ENCODE measurements around the gene CAP2. TPM values are rescaled to one million over a fixed set of nuclear protein-coding genes. Genes with fewer than 3 reads are reported as not detected.

CAP2 gene
- total RNA-seq (2011; cell fraction: chromatin; rRNA removed; ENCODE audit: low replicate concordance) = not detected in 2 replicates
- not detected in 2 replicates for total RNA-seq (2011; cell fraction: nucleolus; rRNA removed)
- not detected in 2 replicates for total RNA-seq (2011; cell fraction: nucleoplasm; rRNA removed)
- total RNA-seq (2014; rRNA removed) = not detected in 2 replicates
- not detected in 2 replicates for total RNA-seq (2014; rRNA removed; fragmentation: Illumina TruSeq; extraction: Trizol)
- not detected in 2 replicates for total RNA-seq (2015; rRNA removed; fragmentation: Illumina TruSeq; extraction: Trizol)
- not detected in 2 replicates for total RNA-seq (2021)
- polyA plus RNA-seq (2011; rRNA removed) = not detected in 2 replicates
- polyA plus RNA-seq (2011; cell fraction: cytosol; rRNA removed) = not detected in 2 replicates
- polyA plus RNA-seq (2011; cell fraction: nucleus; rRNA removed) = not detected in 2 replicates
- 0.09 and 0.10 TPM in 2 replicates for polyA plus RNA-seq (2012)
- polyA plus RNA-seq (2014; fragmentation: Illumina TruSeq; extraction: Trizol) = not detected in 2 replicates
- not detected for polyA plus RNA-seq (2014; fragmentation: Nextera tagmentation; extraction: Ambion mirVana)
- polyA plus RNA-seq (2014; rRNA removed) = not detected in 2 replicates
- not detected in 2 replicates for polyA minus RNA-seq (2011; rRNA and poly(A)+ RNA removed)
- 0.91 TPM in 1 of 2 replicates, not detected in the other for polyA minus RNA-seq (2011; cell fraction: cytosol; rRNA and poly(A)+ RNA removed)
- polyA minus RNA-seq (2011; cell fraction: nucleus; rRNA and poly(A)+ RNA removed) = 0.13 and 0.22 TPM in 2 replicates
- Bru-seq, nascent RNA = percentile 12 among the genes with signal in this experiment
- BruChase-seq, experiment 1, labeled RNA remaining after a 2-hour chase = percentile 10 among the genes with signal in this experiment
- percentile 11 among the genes with signal in this experiment for BruChase-seq, experiment 2, labeled RNA remaining after a 6-hour chase
- long read RNA-seq, experiment 1 = 0 reads
- long read RNA-seq, experiment 2 = 0 reads
- long read RNA-seq, experiment 3 = 0 reads

- Histone ChIP-seq H3K9me1 (ENCODE audit: control insufficient read depth, insufficient read depth, low read length) (no peaks in the 10 kb centered on the region), H3K4me3 (no peak within 1 kb of the TSS), H3K9me3 (replicated peaks; ENCODE audit: control insufficient read depth, insufficient read depth, low read depth, low read length) (no peaks in the 10 kb centered on the region), H3K4me2 (ENCODE audit: insufficient read depth, low read length) (peak within 1 kb of the TSS; percentile 19; the same call in 1 of the 2 replicates), H3K36me3 (ENCODE audit: control insufficient read depth, insufficient read depth, low read length) (no peaks in the 10 kb centered on the region), H3K79me2 (ENCODE audit: control insufficient read depth, insufficient read depth, low read length) (no peaks in the 10 kb centered on the region), H2AFZ (ENCODE audit: low read depth, low read length) (no peak within 1 kb of the TSS), H4K20me1 (replicated peaks; ENCODE audit: control insufficient read depth, insufficient read depth, low read length) (no peaks in the 10 kb centered on the region), H3K4me1 (replicated peaks in 1 of 2; ENCODE audit: control insufficient read depth in 2 of 2, insufficient read depth in 2 of 2, low read length in 2 of 2) (peaks cover 0 to 8% of the 10 kb centered on the region in 2 experiments; a peak in 2 of 5 replicates), H3K9ac (ENCODE audit: insufficient read depth in 1 of 2, low read depth in 2 of 2, low read length in 2 of 2) (no peak within 1 kb of the TSS), H3K27me3 (ENCODE audit: control insufficient read depth in 2 of 2, insufficient read depth in 2 of 2, low read length in 2 of 2) (peaks cover 28 to 36% of the 10 kb centered on the region in 2 experiments), H3K27ac (ENCODE audit: extremely low read depth, low read depth, low read length) (no peak within 1 kb of the TSS)
- intact Hi-C loops (cut with micrococcal nuclease) = no loop called here
- ATAC-seq (no peak), DNase-seq (ENCODE audit: extremely low read depth in 1 of 4, low spot score in 3 of 4) (peak in 1 of 4 experiments; percentile 6), FAIRE-seq (no peak)
- 3% methylated on average over 15 of the region's 42 CpGs for WGBS (ENCODE audit: insufficient coverage, low coverage, missing lambda C conversion rate)
- POLR2A ChIA-PET = interaction anchor here (0.5 kb wide), 1 partner anchor 116 kb away, joined by 5 read pairs; no protein-coding TSS in a partner anchor
- CTCF ChIA-PET (ENCODE audit: low intra/inter-chr PET ratio) = no interaction called here
- no TSS peak for BruUV-seq (replicated peaks)
- in situ Hi-C loops (cut with MboI) = no loop called here
- no peak for TF ChIP-seq TEAD1 (CRISPR knock-in tag; IDR thresholded peaks at IDR 0.05)
- TF ChIP-seq, protein P1, sequence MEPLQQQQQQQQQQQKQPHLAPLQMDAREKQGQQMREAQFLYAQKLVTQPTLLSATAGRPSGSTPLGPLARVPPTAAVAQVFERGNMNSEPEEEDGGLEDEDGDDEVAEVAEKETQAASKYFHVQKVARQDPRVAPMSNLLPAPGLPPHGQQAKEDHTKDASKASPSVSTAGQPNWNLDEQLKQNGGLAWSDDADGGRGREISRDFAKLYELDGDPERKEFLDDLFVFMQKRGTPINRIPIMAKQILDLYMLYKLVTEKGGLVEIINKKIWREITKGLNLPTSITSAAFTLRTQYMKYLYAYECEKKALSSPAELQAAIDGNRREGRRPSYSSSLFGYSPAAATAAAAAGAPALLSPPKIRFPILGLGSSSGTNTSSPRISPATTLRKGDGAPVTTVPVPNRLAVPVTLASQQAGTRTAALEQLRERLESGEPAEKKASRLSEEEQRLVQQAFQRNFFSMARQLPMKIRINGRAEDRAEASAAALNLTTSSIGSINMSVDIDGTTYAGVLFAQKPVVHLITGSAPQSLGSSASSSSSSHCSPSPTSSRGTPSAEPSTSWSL (CRISPR knock-in tag; IDR thresholded peaks at IDR 0.05; ENCODE audit: borderline replicate concordance) = no peak
- no peak for TF ChIP-seq CREM (IDR thresholded peaks at IDR 0.05; ENCODE audit: low read depth)
- 0 out of 2 replicates have a peak, but pooled peaks have one; percentile 54 for TF ChIP-seq HBP1 (CRISPR knock-in tag; IDR thresholded peaks at IDR 0.05)
- TF ChIP-seq JUND (IDR thresholded peaks at IDR 0.05; ENCODE audit: borderline replicate concordance, low read depth, low read length) = no peak
- no peak for TF ChIP-seq JUND (tag; IDR thresholded peaks at IDR 0.05; ENCODE audit: borderline replicate concordance, low read depth, low read length)
- no peak for TF ChIP-seq HNRNPH1 (optimal IDR thresholded peaks at IDR 0.05; ENCODE audit: low read depth, low read length)
- TF ChIP-seq, protein P2, sequence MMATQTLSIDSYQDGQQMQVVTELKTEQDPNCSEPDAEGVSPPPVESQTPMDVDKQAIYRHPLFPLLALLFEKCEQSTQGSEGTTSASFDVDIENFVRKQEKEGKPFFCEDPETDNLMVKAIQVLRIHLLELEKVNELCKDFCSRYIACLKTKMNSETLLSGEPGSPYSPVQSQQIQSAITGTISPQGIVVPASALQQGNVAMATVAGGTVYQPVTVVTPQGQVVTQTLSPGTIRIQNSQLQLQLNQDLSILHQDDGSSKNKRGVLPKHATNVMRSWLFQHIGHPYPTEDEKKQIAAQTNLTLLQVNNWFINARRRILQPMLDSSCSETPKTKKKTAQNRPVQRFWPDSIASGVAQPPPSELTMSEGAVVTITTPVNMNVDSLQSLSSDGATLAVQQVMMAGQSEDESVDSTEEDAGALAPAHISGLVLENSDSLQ (IDR thresholded peaks at IDR 0.05) = peak; percentile 60; the same call in 1 of the 2 replicates
- no peak for TF ChIP-seq IRF1 (CRISPR knock-in tag; IDR thresholded peaks at IDR 0.05; ENCODE audit: borderline replicate concordance)
- no peak for TF ChIP-seq ERF (CRISPR knock-in tag; IDR thresholded peaks at IDR 0.05)
- no peak for TF ChIP-seq HNRNPUL1 (IDR thresholded peaks at IDR 0.05; ENCODE audit: low read length)
Observed at GRCh38 chr6:17392978-17393891, at the start of gene CAP2. CAP2 (plus strand) TSS chr6:17393595; CDS start chr6:17421556, 27,961 bp downstream.
